HUES6 (cell line): Measurements from ENCODE around the gene SLC2A9.
A peak's percentile ranks its signal among the peaks of the same experiment; 100 is the strongest.
"Not testable (repeated sequence)": the region's sequence is repeated elsewhere in the genome, so short reads cannot be mapped to it uniquely, and the experiment has no call there.

ENCODE experiments used
- H3K27ac ChIP-seq: 2 replicates; pipeline ENCODE4 v1.7.0; 2013; ENCODE audit warnings: low read depth, mild to moderate bottlenecking, low read length, inconsistent platforms
- H3K27me3 ChIP-seq: 2 replicates; pipeline ENCODE4 v1.6.1; 2013; ENCODE audit warnings: low read length; ENCODE audit not compliant: control insufficient read depth, insufficient read depth
- H3K36me3 ChIP-seq: 2 replicates; pipeline ENCODE4 v1.6.1; 2013; ENCODE audit warnings: low read length; ENCODE audit not compliant: control insufficient read depth, insufficient read depth
- H3K4me1 ChIP-seq: 2 replicates; pipeline ENCODE4 v1.6.1; 2013; ENCODE audit warnings: low read length; ENCODE audit not compliant: control insufficient read depth, insufficient read depth
- H3K4me3 ChIP-seq: 2 replicates; pipeline ENCODE4 v1.5.1; 2013; ENCODE audit warnings: low read depth, low read length
- H3K9ac ChIP-seq: one replicate; pipeline ENCODE4 v1.6.1; 2013; ENCODE audit warnings: mild to moderate bottlenecking, low read length
- H3K9me3 ChIP-seq: 2 replicates; pipeline ENCODE4 v1.6.1; 2013; ENCODE audit warnings: low read depth, low read length; ENCODE audit not compliant: control insufficient read depth, insufficient read depth

Gene SLC2A9

DNA sequence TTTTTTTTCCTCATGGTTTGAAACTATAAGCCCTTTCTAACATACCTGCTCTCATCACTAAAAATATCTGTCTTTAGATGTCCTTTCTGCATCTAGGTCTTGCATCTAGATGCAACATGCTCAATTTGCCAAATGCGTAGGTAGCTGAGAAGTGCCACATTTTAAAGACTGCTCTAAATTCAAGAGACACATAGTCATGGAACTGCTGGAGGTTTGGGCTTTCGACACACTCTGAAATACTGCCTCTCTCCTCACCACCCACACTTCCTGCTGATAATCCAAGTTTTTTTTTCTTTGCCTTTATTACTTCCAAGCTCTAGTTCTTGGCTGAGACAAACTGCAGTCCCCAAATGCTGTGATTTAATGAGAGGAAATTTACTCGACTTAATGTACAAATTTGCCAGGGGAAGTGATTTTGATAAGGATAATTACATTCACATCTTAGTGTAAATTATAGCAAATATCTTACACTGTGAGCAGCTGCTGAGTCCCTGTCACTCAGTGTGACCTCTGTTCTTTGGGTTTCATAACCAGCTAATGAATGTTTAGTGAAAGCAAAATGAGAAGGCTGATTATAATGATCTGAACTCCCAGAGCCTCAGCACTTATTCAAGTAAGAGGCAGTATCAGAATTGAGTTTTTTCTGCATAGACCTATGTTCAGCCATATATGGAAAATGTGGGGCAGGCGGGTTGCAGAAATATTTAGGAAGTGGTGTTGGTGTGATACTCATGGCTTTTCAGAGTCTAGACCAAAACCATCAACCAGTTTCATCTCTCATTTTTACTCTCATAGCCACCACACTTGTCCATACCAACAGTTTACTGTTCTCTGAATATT is 208.6 kb downstream of the SLC2A9 start:
- Histone ChIP-seq H3K27me3 (no peaks in the 10 kb centered on the region), H3K36me3 (no peaks in the 10 kb centered on the region), H3K4me3 (no peak overlapping the region), H3K4me1 (no peaks in the 10 kb centered on the region), H3K9ac (no peak overlapping the region), H3K9me3 (no peaks in the 10 kb centered on the region), H3K27ac (no peak overlapping the region)

DNA sequence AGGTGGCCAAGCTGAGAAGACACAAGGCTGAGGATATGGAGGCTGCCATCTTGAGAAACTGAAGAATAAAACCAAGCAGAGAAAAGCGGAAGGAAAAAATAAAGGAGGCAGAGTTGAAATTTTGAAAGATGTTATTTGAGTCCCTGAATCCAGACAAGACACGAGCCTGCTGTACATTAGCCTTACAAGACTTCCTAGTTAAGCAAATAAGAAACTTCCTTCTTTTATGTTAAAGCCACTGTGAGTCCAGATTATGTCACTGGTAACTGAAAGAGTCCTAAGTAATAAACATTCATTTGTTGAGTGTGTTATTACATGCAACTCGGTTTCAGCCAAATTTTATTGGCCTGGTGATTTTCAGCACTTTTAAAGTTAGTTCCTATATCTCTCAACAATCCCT is 209.5 kb downstream of the SLC2A9 start:
- no peak overlapping the region for H3K4me3 ChIP-seq
- H3K36me3 ChIP-seq: no peaks in the 10 kb centered on the region
- peaks cover 3% of the 10 kb centered on the region; the same call in 1 of the 2 replicates for H3K9me3 ChIP-seq
- no peaks in the 10 kb centered on the region for H3K4me1 ChIP-seq
- H3K27ac ChIP-seq: no peak overlapping the region
- no peaks in the 10 kb centered on the region for H3K27me3 ChIP-seq
- no peak overlapping the region for H3K9ac ChIP-seq

DNA sequence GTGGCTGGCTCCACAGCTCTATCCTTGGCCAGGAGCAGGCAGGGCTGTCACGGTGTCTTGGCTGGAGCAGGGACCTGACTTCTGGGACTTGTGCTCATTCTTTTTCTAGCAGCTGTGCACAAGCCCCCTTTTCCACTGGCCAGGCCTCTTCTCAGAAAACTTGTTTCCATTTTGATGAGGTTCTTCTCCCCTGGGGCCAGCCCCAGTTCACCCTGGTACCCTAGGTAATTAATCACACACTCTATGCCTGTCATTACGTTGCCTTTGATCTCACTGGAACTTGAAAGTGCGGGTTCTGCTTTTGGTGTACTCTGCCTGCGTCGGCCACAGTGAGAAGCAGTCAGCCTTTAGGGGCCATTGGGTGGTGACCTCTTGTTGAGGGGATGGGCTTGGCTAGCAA is 213.2 kb downstream of the SLC2A9 start:
- no peaks in the 10 kb centered on the region for H3K4me1 ChIP-seq
- no peak overlapping the region for H3K27ac ChIP-seq
- H3K27me3 ChIP-seq: no peaks in the 10 kb centered on the region
- H3K9me3 ChIP-seq: peaks cover 13% of the 10 kb centered on the region
- H3K36me3 ChIP-seq: no peaks in the 10 kb centered on the region
- no peak overlapping the region for H3K9ac ChIP-seq
- no peak overlapping the region for H3K4me3 ChIP-seq

DNA sequence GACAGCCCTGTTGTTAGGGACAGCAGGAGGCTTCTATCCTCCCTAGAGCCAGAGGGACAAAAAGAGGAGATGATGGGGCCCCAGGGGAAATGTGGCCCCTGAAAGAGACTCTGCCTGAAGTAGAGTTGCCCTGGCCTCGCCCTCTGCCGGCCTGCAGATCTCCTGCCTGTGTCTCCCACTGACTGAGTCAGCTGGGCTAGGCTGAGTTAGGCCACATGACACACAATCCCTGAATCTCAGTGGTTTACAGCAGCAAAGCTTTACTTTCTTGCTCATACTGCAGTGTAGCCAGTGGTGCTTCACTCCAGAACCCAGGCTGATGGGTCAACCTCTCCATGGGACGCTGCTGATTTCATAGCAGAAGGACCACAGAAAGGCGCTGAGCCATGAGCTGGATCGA is 216.4 kb downstream of the SLC2A9 start:
- no peaks in the 10 kb centered on the region for H3K27me3 ChIP-seq
- H3K9ac ChIP-seq: no peak overlapping the region
- H3K4me3 ChIP-seq: no peak overlapping the region
- no peaks in the 10 kb centered on the region for H3K36me3 ChIP-seq
- H3K4me1 ChIP-seq: no peaks in the 10 kb centered on the region
- no peak overlapping the region for H3K27ac ChIP-seq
- peaks cover 13% of the 10 kb centered on the region for H3K9me3 ChIP-seq

DNA sequence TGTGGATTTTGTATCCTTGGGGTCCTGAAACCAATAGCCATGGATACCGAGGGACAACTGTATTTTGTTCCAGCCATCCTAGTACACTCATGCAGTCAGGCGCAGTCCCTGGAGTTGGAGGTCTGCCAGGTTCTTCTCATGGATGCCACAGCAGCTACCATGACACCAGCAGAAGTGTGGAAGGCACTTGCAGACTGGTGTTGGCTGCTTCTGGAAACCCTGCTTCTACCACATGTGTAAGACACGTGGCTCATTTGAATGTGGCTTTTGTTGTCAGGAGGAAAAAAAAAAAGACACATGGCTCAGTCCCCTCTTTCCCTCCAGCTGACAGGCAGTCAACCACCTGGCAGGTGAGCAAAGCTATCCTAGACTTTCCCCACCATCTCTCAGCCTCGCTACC is 220.4 kb downstream of the SLC2A9 start:
- H3K4me1 ChIP-seq: no peaks in the 10 kb centered on the region
- no peaks in the 10 kb centered on the region for H3K27me3 ChIP-seq
- H3K4me3 ChIP-seq: no peak overlapping the region
- no peak overlapping the region for H3K27ac ChIP-seq
- H3K9ac ChIP-seq: no peak overlapping the region
- H3K36me3 ChIP-seq: no peaks in the 10 kb centered on the region
- H3K9me3 ChIP-seq: peaks cover under 1% of the 10 kb centered on the region; the same call in 1 of the 2 replicates

DNA sequence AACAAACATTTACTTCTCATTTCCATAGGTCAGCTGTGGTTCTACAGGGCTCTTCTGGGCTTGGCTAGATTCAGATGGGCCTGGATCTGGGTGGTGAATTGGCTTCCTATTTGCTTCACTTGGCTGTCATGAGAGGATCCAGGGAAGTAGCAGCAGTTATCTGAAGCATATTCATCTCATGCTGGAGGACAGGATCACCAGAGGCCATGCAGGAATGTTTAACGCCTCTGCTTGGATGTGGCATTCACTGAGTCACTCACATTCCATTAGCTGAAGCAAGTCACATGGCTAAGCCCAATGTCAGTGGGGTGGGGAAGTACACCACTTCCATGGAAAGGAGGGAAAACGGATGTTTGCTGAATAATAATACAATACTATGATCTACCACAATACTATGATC is 224.7 kb downstream of the SLC2A9 start:
- H3K9ac ChIP-seq, H3K4me1 ChIP-seq, H3K36me3 ChIP-seq, H3K27me3 ChIP-seq, H3K27ac ChIP-seq, H3K9me3 ChIP-seq, H3K4me3 ChIP-seq: not testable (repeated sequence)

DNA sequence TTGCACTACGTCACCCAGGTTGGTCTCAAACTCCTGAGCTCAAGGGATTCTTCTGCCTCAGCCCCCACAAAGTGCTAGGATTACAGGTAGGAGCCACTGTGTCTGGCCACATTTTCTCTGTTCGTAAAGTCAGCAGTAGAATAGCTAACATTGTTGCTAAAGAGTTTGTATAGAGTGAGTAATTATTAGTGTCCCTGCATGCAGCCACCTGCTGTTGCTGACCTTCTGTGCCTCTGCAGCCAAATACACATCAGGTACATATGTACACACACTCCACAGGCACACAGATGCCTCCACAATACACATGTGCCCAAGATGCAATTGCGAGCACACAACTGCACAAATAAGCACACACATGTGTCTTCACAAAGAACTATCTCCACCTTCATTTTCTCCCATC is 228.9 kb downstream of the SLC2A9 start:
- Histone ChIP-seq H3K4me3 (no peak overlapping the region), H3K27ac (no peak overlapping the region), H3K9ac (no peak overlapping the region)

DNA sequence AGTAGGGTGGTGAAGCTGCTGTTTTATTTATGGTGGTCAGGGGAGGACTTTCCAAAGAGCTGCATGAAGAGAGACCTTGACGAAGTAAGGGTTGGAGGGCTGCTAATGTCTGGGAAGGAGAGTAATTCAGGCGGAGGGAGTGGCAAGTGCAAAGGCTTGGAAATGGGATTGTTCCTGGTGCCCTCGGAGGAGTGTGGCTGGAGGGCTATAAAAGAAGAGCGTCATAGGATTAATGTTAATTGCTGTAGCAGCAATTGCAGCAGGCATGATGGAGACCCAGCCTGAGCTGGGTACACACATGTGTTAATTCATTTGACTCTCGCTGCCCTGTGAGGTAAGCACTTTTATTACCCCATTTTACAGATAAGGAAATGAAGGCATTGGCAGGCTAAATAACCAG is 235.4 kb downstream of the SLC2A9 start:
- not testable (repeated sequence) for H3K9ac ChIP-seq, H3K4me1 ChIP-seq, H3K9me3 ChIP-seq, H3K27ac ChIP-seq, H3K4me3 ChIP-seq, H3K36me3 ChIP-seq
- peaks cover 64% of the 10 kb centered on the region for H3K27me3 ChIP-seq

More for the DNA sequence above, 228.9 kb downstream of the SLC2A9 start:
- Histone ChIP-seq H3K36me3 (no peaks in the 10 kb centered on the region), H3K4me1 (no peaks in the 10 kb centered on the region), H3K9me3 (0 out of 2 replicates have a peak, but pooled peaks cover 2% of the 10 kb centered on the region), H3K27me3 (peaks cover 6% of the 10 kb centered on the region; the same call in 1 of the 2 replicates)

DNA sequence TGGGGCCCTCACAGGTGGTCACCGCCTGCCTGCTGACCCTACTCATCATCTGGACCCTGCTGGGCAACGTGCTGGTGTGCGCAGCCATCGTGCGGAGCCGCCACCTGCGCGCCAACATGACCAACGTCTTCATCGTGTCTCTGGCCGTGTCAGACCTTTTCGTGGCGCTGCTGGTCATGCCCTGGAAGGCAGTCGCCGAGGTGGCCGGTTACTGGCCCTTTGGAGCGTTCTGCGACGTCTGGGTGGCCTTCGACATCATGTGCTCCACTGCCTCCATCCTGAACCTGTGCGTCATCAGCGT is 239.2 kb downstream of the SLC2A9 start:
- Histone ChIP-seq H3K27me3 (peaks cover 89% of the 10 kb centered on the region), H3K9ac (no peak overlapping the region), H3K27ac (no peak overlapping the region), H3K36me3 (no peaks in the 10 kb centered on the region), H3K4me1 (no peaks in the 10 kb centered on the region), H3K9me3 (no peaks in the 10 kb centered on the region), H3K4me3 (peak overlapping the region; percentile 62)

DNA sequence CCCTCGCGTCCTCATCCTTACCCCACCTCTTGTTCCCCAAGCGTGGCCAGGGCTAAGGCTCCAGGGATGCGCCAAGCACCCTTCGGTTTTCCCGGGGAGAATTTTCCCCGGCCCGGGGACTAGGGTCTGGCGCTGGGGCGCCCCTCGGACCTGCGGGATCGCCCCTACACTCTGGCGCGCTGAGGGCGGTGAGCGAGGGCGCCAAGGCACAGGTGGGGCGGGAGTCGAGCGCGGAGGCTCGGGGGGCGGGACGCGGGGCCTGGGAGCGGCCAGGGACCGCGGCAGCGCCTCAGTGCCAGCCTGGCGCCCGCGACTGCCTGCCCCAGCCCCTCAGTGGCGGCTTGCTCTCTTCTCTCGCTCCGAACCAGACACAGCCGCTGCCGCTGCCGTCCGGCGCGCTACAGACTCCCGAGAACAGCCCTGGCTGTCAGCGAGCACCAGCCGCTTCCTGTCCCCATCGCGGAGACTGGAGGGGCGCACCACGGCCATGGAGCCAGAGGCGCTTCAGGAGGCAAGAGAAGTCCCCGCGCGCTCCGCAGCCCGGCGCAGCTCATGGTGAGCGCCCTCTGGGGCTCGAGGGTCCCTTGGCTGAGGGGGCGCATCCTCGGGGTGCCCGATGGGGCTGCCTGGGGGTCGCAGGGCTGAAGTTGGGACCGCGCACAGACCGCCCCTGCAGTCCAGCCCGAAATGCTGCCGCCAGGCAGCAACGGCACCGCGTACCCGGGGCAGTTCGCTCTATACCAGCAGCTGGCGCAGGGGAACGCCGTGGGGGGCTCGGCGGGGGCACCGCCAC is 239.8 kb downstream of the SLC2A9 start, which contains the start of gene DRD5:
DRD5 (plus strand) TSS at position 292 of the 793 bp plus-strand sequence; CDS start at position 688, 396 bp downstream.
- Histone ChIP-seq H3K27ac (no peak within 1 kb of the TSS), H3K4me3 (peak within 1 kb of the TSS; percentile 62), H3K9me3 (no peaks in the 10 kb centered on the region), H3K9ac (no peak within 1 kb of the TSS), H3K4me1 (no peaks in the 10 kb centered on the region), H3K36me3 (no peaks in the 10 kb centered on the region), H3K27me3 (peaks cover 88% of the 10 kb centered on the region)
